Fibroblast of skin of scalp (primary cell): ENCODE data around the gene MNT.

Experiments
- DNase-seq: peaks from one replicate; pipeline ENCODE4 v3.0.0-alpha.2; 2013

MNT gene

GRCh38 chr17:2362881-2363280 lies 38.0 kb downstream of the MNT start:
- no peak for DNase-seq

GRCh38 chr17:2362416-2362815 lies 38.4 kb downstream of the MNT start:
- no peak for DNase-seq

DNA sequence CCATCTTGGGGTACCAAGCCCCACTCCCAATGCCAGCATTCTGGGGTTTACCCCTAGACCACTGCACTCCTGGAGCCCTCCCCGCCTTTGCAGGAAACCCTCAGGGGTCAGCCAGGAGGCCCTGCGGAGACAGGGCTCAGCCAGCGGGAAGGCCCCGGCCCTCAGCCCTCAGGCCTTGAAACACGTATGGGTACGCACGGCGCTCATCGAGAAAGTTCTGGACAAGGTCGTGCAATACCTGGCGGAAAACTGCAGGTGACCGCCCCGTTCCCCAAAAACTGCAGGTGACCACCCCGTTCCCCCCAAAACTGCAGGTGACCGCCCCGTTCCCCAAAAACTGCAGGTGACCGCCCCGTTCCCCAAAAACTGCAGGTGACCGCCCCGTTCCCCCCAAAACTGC lies 38.8 kb downstream of the MNT start:
- DNase-seq = no peak

DNA sequence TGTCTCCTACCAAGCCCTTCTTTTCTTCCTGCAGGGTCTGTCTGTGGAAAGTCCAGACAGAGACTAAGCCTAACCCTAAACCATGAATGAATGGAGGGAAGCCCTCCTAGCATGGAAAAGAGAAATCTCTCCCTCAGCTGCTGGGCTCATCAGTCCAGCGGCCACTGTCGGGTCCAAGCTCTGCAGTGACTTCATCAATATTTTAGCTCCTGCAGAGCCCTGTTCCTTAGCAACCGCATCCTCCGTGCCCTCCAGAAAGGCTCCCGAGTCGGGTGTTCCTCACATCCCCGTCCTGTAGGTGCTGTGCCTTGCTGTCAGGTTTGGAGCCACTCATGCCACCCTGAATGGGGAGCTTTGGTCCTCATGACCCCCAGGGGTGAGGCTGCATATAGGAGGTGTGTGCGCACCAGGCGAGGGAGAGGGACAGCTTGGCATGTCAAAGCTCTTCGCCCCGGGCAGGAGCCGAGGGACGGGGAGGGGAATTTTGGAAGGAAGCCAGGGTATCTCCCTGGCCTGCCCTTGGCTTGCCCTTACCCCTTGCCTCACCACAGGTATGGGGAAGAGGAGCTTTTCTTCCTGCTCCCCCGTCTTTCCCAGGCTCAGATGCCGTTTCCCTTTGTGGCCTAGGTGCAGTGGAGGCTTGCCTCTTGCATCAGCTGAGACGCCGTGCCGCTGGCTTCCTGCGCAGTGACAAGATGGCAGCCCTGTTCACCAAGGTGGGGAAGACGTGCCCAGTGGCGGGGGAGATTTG lies 39.7 kb downstream of the MNT start:
- no peak for DNase-seq

- no peak for DNase-seq
These were observed 42.9 kb downstream of the MNT start for GRCh38 chr17:2357931-2358434.

DNA sequence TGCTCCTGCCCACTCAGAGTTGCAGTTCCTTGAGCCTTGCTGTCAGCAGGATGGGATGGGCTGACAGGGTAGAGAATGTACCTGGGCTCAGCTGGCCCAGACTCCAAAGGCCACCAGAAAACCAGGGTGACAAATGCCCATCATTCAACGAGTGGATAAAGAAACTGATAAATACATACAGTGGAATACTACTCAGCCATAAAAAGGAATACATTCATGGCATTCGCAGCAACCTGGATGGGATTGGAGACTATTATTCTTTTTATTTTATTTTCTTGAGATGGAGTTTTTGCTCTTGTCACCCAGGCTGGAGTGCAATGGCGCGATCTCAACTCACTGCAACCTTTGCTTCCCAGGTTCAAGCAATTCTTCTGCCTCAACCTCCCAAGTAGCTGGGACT lies 43.6 kb downstream of the MNT start:
- DNase-seq = no peak

DNA sequence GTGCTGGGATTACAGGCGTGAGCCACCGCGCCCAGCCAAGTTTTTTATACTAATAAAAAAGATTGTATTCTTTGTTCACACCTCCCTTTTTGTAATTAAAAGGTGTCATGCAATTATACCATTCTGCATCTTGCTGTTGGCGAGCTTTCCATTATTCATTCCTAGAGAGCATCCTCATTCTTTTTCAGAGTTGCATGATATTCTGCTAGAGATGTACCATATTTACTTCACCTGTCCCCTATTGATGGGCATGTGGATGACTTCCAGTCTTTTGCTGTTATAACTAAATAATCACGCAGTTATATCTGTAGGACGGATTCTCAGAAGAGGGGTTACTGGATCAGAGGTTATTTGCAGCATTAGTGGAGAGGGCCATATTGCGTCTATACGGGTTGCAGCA lies 46.5 kb downstream of the MNT start:
- DNase-seq = no peak

- DNase-seq = no peak
These were observed 49.6 kb downstream of the MNT start for GRCh38 chr17:2351269-2351668.

GRCh38 chr17:2347805-2348685 lies 52.8 kb downstream of the MNT start:
- peak; percentile 88 for DNase-seq

DNA sequence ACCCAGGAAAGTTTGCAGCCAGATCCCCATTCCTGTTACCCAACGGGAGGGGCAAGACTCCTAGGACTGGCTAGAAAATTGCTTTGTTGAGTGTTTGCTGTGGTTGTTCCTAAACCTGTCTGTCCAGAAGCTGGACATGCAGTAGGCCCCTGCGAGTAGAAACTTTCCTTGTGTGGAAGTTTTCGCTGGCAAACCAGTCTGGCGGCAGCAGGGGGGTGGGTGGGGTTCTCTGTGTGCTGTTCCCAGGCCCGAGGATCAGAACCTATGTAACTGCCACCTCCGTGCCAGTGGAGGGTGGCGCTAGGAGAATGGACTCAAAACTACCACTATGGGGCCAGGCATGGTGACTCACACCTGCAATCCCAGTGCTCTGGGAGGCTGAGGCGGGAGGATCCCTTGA lies 54.4 kb downstream of the MNT start:
- DNase-seq = no peak

DNA sequence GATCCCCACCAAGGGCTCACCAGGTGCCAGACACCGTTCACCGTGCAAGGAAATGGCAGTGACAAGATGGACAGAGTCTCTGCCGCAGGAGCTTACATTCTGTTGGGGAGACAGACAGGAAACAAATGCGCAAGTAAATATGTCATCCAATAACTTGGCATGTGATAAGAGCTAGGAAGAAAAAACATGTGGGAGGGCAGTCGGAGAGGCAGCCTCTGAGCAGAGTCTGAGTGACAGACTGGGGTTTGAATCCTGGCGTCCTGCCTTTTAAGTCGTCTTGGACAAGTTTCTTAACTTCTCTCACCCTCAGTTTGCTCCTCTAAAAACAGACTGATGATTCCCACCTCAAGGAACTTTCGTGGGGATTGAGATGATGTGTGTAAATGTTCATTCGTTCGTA lies 56.3 kb downstream of the MNT start:
- no peak for DNase-seq

DNA sequence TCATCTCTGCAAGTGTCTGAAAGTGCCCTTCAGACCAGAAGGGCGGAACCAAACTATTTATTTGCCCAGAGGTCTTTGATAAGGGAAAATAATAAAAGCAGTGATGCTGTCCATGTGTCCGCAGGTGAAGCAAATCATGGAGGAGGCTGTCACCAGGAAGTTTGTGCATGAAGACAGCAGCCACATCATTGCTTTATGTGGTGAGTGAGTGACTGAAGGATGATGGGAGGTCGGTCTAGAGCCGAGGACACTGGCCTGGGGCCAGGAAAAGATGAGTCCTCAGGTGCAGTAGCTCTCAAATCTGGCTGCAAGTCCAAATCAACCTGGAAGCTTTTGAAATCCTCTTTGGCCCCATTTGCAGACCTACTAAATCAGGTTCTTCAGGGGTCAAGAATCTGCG lies 57.4 kb downstream of the MNT start:
- no peak for DNase-seq

GRCh38 chr17:2338315-2338657 lies 62.6 kb downstream of the MNT start:
- no peak for DNase-seq

- peak; percentile 55 for DNase-seq
These were observed 63.1 kb downstream of the MNT start for GRCh38 chr17:2337544-2338314.

- peak; percentile 65 for DNase-seq
These were observed 63.9 kb downstream of the MNT start, which contains the start of gene SGSM2 for GRCh38 chr17:2336852-2337543. TSS of gene SGSM2 (plus strand) at chr17:2337501. CDS start at chr17:2337689, 188 bp downstream.

DNA sequence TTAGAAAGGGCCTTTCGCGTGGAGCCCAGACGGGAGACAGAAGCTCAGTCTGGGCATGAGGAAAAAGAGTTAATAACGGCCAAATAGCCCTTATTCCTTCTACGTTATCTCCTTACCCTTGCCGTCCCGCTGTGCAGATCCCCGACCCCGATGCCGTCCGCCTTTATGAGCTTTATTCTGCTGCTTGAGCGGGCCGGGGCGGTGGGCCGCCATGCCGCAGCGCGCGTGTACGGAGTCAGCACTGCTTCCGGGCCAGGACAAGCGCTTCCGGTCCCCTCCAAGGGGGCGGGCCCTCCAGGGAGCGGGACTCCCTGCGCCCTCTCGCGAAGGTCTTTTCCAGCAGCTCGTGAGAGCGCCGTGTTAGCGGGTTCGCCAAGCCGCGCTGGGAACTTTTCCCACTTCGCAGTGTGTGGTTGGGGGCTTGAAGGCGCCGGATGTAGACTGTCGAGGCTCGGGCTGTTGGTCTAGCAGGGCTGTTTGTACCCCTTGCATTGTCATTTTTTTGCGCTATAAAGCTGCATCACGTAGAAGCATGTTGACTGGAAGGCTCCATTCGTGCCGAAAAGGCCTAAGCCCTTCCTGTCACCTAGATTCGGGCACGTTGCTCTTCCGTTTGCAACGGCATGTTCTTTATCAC lies 64.5 kb downstream of the MNT start, which contains the start of gene TSR1:
TSS of gene TSR1 (minus strand) at position 243 of the 637 bp plus-strand sequence. CDS start at position 213, 30 bp downstream.
- peak; percentile 92 for DNase-seq

GRCh38 chr17:2335726-2336214 lies 65.1 kb downstream of the MNT start:
- peak; percentile 35 for DNase-seq
